ENCODE data around the gene TYRO3.

The TYRO3 gene

DNA sequence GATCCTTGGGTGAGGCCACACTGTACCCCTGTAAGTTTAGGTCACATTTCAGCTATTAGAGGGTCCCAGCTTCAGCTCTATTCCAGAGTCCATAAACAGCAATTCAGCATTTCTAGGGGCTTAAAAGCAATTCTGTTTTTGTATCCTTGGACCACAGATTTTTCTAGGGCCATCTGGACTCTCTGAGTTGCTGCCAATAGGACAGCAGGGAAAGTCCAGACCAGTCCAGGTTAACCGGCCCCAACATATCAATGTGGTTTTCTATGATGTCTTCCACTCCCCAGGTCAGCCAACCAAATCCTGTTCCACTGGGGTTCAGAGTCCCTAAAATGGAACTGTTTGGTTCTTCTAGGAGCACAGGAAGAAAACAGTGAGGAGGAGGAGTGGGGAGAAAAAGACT is 40.0 kb downstream of the TYRO3 start:
- TF ChIP-seq, protein P1, sequence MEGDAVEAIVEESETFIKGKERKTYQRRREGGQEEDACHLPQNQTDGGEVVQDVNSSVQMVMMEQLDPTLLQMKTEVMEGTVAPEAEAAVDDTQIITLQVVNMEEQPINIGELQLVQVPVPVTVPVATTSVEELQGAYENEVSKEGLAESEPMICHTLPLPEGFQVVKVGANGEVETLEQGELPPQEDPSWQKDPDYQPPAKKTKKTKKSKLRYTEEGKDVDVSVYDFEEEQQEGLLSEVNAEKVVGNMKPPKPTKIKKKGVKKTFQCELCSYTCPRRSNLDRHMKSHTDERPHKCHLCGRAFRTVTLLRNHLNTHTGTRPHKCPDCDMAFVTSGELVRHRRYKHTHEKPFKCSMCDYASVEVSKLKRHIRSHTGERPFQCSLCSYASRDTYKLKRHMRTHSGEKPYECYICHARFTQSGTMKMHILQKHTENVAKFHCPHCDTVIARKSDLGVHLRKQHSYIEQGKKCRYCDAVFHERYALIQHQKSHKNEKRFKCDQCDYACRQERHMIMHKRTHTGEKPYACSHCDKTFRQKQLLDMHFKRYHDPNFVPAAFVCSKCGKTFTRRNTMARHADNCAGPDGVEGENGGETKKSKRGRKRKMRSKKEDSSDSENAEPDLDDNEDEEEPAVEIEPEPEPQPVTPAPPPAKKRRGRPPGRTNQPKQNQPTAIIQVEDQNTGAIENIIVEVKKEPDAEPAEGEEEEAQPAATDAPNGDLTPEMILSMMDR (IDR thresholded peaks at IDR 0.05; ENCODE audit: insufficient read depth, low read depth, low read length, missing control alignments), result no peak
- DNase-seq (ENCODE audit: low read depth), result no peak
- H3K4me3 ChIP-seq (ENCODE audit: low read depth, low read length), result no peak overlapping the region

DNA sequence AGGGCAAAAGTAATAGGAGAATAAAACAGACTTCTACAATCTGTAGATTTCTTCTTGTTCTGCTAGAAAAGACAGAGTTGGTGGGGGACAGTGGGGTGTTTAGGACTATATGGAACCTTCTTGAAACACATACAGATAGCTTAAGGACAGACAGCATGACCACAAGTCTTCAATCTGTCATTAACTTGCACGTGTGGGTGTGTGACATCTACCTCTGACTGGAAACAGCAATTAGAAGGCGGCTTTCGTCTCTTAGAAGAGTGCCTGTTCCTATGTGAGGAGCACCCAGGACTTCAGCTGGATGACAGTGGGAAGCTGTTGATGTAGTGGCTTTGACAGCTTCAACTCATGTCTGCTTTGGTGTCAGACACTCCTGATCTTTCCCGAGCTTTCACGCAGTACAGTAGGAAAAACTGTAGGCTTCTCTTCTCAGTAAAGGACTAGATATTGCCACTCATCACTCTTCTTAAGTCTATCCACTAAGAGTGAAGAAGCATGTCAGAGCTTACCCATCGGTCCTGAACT is 44.5 kb downstream of the TYRO3 start:
- no peak overlapping the region for H3K4me3 ChIP-seq (ENCODE audit: low read depth, low read length)
- TF ChIP-seq, protein P1 (IDR thresholded peaks at IDR 0.05; ENCODE audit: insufficient read depth, low read depth, low read length, missing control alignments), result no peak
- DNase-seq (ENCODE audit: low read depth), result no peak

DNA sequence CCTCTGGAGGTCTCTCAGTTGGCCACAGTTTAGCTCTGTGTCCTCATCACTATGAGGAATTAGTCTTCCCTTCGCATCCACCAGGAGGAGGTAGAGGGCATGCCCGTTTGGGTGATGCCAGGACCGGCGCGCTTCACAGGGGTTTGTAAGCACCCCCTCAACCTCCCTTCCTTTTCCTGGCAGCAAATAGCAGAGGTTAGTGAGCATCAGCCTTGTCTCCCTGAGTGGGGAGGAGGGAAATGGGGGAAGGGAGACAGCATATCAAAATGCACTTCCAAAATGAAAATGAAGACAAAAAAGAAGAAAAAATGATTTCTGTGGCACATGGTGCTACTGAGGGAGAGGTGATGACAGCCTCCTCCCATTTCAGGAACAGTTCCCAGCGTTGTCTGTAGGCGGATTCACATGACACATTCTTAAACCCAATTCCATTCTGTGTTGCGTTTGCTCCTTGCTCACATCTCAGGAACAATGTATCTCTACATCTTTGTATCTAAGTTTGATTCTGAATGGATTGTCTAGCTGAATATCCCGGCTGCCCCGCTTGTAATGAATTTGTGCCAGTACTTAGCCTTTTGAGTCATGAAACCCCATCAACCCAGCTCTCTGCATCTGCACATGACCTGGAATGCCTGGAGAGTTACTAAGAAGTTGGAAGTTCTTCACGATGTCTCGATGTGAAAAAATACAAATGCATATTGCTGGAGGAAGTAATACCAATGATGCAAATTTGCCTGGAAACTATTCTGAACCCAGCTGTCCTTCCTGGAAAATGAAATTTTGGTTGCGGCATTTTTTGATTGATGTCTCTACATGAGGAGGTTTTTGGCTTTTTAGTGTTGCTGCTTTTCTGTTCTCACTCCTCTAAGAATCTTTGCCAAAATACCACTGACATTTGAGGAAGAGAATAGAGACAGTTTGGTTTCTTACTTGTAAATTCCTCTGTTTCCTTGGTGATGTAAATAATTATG is 45.2 kb downstream of the TYRO3 start:
- DNase-seq (ENCODE audit: low read depth), result peak; percentile 67
- TF ChIP-seq, protein P1 (IDR thresholded peaks at IDR 0.05; ENCODE audit: insufficient read depth, low read depth, low read length, missing control alignments), result peak; percentile 82
- peak overlapping the region; percentile 9; the same call in 1 of the 2 replicates for H3K4me3 ChIP-seq (ENCODE audit: low read depth, low read length)

DNA sequence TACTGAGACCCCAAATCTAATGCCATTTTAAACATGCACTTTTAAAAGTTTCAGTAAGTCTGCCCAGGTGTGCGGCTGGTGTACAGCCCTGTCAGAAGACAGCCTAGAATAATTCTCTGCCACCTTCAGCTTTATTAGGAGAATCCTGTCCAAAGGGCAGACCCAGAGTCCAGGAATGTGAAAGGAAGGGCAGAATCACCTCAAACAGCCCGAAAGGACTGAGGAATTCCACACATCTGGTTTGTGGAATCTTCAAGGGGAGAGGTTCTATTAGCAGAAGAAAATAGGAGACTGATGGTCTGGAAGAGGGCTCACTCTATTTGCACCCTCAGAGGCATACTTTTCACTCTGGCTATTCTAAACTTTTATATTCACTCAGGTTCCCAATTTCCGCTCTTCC is 46.6 kb downstream of the TYRO3 start:
- TF ChIP-seq, protein P1 (IDR thresholded peaks at IDR 0.05; ENCODE audit: insufficient read depth, low read depth, low read length, missing control alignments), result no peak
- H3K4me3 ChIP-seq (ENCODE audit: low read depth, low read length), result no peak overlapping the region
- no peak for DNase-seq (ENCODE audit: low read depth)

DNA sequence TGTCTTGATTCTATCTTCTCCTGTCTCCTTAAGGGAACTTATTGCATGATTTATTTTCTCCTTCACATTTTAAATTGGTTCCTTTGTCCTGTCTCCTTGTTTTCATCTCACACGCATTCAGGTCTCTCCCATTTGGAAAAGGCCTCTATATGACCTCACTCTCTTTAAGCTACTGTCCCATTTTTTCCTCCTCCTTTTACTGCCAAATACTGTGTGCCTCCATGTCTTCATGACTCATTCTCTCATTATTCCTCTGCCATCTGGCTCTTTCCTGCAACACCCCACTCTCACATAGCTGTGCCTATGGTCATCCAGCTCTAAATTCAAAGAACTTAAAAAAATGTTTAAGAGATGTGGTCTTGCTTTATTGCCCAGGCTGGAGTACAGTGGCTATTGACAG is 48.0 kb downstream of the TYRO3 start:
- no peak for DNase-seq (ENCODE audit: low read depth)
- TF ChIP-seq, protein P1 (IDR thresholded peaks at IDR 0.05; ENCODE audit: insufficient read depth, low read depth, low read length, missing control alignments), result no peak
- no peak overlapping the region for H3K4me3 ChIP-seq (ENCODE audit: low read depth, low read length)

DNA sequence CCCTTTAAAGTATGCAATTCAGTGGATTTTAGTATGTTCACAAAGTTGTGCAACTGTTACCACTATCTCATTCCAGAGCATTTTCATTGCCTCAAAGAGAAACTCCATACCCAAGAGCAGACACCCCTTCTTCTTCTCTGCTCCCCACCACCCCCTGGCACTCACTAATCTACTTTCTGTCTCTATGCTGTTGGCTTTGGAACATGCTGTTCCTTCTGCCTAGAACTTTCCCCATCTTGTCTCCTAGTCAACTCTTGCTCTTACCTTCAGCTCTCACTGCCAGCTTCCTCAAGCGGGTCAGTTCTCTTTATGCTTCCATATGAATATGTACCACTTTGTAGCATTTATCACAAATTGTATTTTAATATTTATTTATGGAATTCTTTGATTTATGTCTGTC is 50.1 kb downstream of the TYRO3 start:
- TF ChIP-seq, protein P1 (IDR thresholded peaks at IDR 0.05; ENCODE audit: insufficient read depth, low read depth, low read length, missing control alignments), result no peak
- no peak for DNase-seq (ENCODE audit: low read depth)
- H3K4me3 ChIP-seq (ENCODE audit: low read depth, low read length), result no peak overlapping the region

All from GM12865 (cell line).